A549 (cell line): ENCODE measurements around the gene TPPP3.

Experiments used
- NFE2L2 ChIP-seq: fragments of 150-350 bp; conservative IDR thresholded peaks from 2 replicates; pipeline ENCODE4 v1.6.1; 2014; ENCODE audit warnings: low read length
- POLR2A ChIP-seq: IDR thresholded peaks from 2 replicates; pipeline ENCODE4 v1.6.1; 2012; ENCODE audit warnings: mild to moderate bottlenecking, low read length

GRCh38 chr16:67442581-67443255 lies 49.4 kb upstream of the TPPP3 start:
- no peak for TF ChIP-seq NFE2L2
- no peak for TF ChIP-seq POLR2A
